MM.1S (cell line): ENCODE data around the gene DNAH10.

Source experiments
- DNase-seq: peaks from one replicate; pipeline ENCODE4 v3.0.0-alpha.2; 2015
- H2AFZ ChIP-seq: fragments of 300-600 bp; sonication (generic); 2 replicates; pipeline ENCODE4 v1.6.0; 2016; ENCODE audit warnings: antibody characterized with exemption, low read length
- H3F3A ChIP-seq: fragments of 300-600 bp; sonication (generic); 2 replicates; pipeline ENCODE4 v1.6.1; 2016; ENCODE audit warnings: mild to moderate bottlenecking, antibody characterized with exemption, low read length, moderate library complexity, mixed read lengths; ENCODE audit not compliant: insufficient read depth
- H3K27ac ChIP-seq: fragments of 300-600 bp; sonication (generic); 2 replicates; pipeline ENCODE4 v1.5.1; 2016; ENCODE audit warnings: mild to moderate bottlenecking, low read length
- H3K27me3 ChIP-seq: fragments of 300-600 bp; sonication (generic); replicated peaks from 2 replicates; pipeline ENCODE4 v1.6.0; 2016; ENCODE audit warnings: low read length; ENCODE audit not compliant: insufficient read depth
- H3K36me3 ChIP-seq: fragments of 300-600 bp; sonication (generic); replicated peaks from 2 replicates; pipeline ENCODE4 v1.6.1; 2016; ENCODE audit warnings: mild to moderate bottlenecking, low read length, mixed read lengths; ENCODE audit not compliant: insufficient read depth
- H3K4me1 ChIP-seq: fragments of 300-600 bp; sonication (generic); 2 replicates; pipeline ENCODE4 v1.6.1; 2016; ENCODE audit warnings: low read length, mixed read lengths
- H3K4me2 ChIP-seq: fragments of 300-600 bp; sonication (generic); 2 replicates; pipeline ENCODE4 v1.6.0; 2016; ENCODE audit warnings: low read depth, low read length
- H3K4me3 ChIP-seq: fragments of 300-600 bp; sonication (generic); 2 replicates; pipeline ENCODE4 v1.5.1; 2016; ENCODE audit warnings: low read length, mixed read lengths
- H3K79me2 ChIP-seq: fragments of 300-600 bp; sonication (generic); 2 replicates; pipeline ENCODE4 v1.6.1; 2016; ENCODE audit warnings: mixed run types, low read length, mixed read lengths
- H3K9ac ChIP-seq: fragments of 300-600 bp; sonication (generic); 2 replicates; pipeline ENCODE4 v1.6.1; 2016; ENCODE audit warnings: low read length, mixed read lengths
- H3K9me2 ChIP-seq: fragments of 300-600 bp; sonication (generic); replicated peaks from 2 replicates; pipeline ENCODE4 v1.6.1; 2016; ENCODE audit warnings: mild to moderate bottlenecking, low read length, mixed read lengths; ENCODE audit not compliant: insufficient read depth
- H3K9me3 ChIP-seq: fragments of 300-600 bp; sonication (generic); replicated peaks from 2 replicates; pipeline ENCODE4 v1.6.1; 2016; ENCODE audit warnings: mild to moderate bottlenecking, low read length, mixed read lengths; ENCODE audit not compliant: insufficient read depth
- H4K20me1 ChIP-seq: fragments of 300-600 bp; sonication (generic); 2 replicates; pipeline ENCODE4 v1.6.1; 2016; ENCODE audit warnings: mild to moderate bottlenecking, low read length, moderate library complexity, mixed read lengths; ENCODE audit not compliant: insufficient read depth
- CTCF ChIP-seq: fragments of 300-600 bp; sonication (generic); IDR thresholded peaks from 2 replicates; pipeline ENCODE4 v1.5.1; 2016; ENCODE audit warnings: antibody characterized with exemption, low read length, mixed read lengths
- EZH2 ChIP-seq: fragments of 300-600 bp; sonication (generic); optimal IDR thresholded peaks from 2 replicates; pipeline ENCODE3; 2017; ENCODE audit warnings: low read depth, mild to moderate bottlenecking, antibody characterized with exemption, low read length, mixed read lengths
- EZH2phosphoT487 ChIP-seq: fragments of 300-600 bp; sonication (generic); IDR thresholded peaks from 2 replicates; pipeline ENCODE4 v1.6.1; 2018; ENCODE audit warnings: antibody characterized with exemption, low read length

DNAH10 gene

GRCh38 chr12:123892853-123893252, 130.8 kb downstream of the DNAH10 start:
- no peak for DNase-seq
- no peaks in the 10 kb centered on the region for H3K9me3 ChIP-seq
- H3F3A ChIP-seq = no peaks in the 10 kb centered on the region
- H3K4me3 ChIP-seq = no peak overlapping the region
- H3K9ac ChIP-seq = no peak overlapping the region
- no peaks in the 10 kb centered on the region for H3K4me1 ChIP-seq
- H3K36me3 ChIP-seq = no peaks in the 10 kb centered on the region
- H3K27me3 ChIP-seq = 0 out of 2 replicates have a peak, but pooled peaks cover 3% of the 10 kb centered on the region
- no peak overlapping the region for H3K4me2 ChIP-seq
- no peak for TF ChIP-seq CTCF
- TF ChIP-seq EZH2phosphoT487 = no peak
- no peak for TF ChIP-seq EZH2
- no peaks in the 10 kb centered on the region for H3K9me2 ChIP-seq
- no peaks in the 10 kb centered on the region for H3K79me2 ChIP-seq
- no peak overlapping the region for H3K27ac ChIP-seq
- no peaks in the 10 kb centered on the region for H4K20me1 ChIP-seq
- H2AFZ ChIP-seq = no peak overlapping the region

- no peaks in the 10 kb centered on the region for H3K79me2 ChIP-seq
- no peaks in the 10 kb centered on the region for H3K36me3 ChIP-seq
- H3K27me3 ChIP-seq = 0 out of 2 replicates have a peak, but pooled peaks cover 3% of the 10 kb centered on the region
- no peak overlapping the region for H3K4me3 ChIP-seq
- no peaks in the 10 kb centered on the region for H3F3A ChIP-seq
- DNase-seq = no peak
- no peaks in the 10 kb centered on the region for H4K20me1 ChIP-seq
- no peak overlapping the region for H3K4me2 ChIP-seq
- no peaks in the 10 kb centered on the region for H3K4me1 ChIP-seq
- no peak overlapping the region for H2AFZ ChIP-seq
- no peaks in the 10 kb centered on the region for H3K9me3 ChIP-seq
- TF ChIP-seq EZH2 (no peak), CTCF (no peak), EZH2phosphoT487 (no peak)
- H3K9ac ChIP-seq = no peak overlapping the region
- H3K27ac ChIP-seq = no peak overlapping the region
- no peaks in the 10 kb centered on the region for H3K9me2 ChIP-seq
Measured at GRCh38 chr12:123893276-123893675, 131.2 kb downstream of the DNAH10 start.

GRCh38 chr12:123894823-123895345, 132.8 kb downstream of the DNAH10 start:
- Histone ChIP-seq H3K27me3 (0 out of 2 replicates have a peak, but pooled peaks cover 3% of the 10 kb centered on the region), H3K4me3 (no peak overlapping the region), H3K36me3 (no peaks in the 10 kb centered on the region), H3F3A (no peaks in the 10 kb centered on the region), H3K9ac (no peak overlapping the region), H3K9me3 (no peaks in the 10 kb centered on the region), H3K4me1 (no peaks in the 10 kb centered on the region), H3K9me2 (no peaks in the 10 kb centered on the region), H3K79me2 (no peaks in the 10 kb centered on the region), H4K20me1 (no peaks in the 10 kb centered on the region), H3K4me2 (no peak overlapping the region), H2AFZ (no peak overlapping the region), H3K27ac (no peak overlapping the region)
- no peak for TF ChIP-seq EZH2phosphoT487
- DNase-seq = no peak

- no peak overlapping the region for H3K4me3 ChIP-seq
- no peaks in the 10 kb centered on the region for H3K36me3 ChIP-seq
- H3K27ac ChIP-seq = no peak overlapping the region
- no peaks in the 10 kb centered on the region for H3K79me2 ChIP-seq
- no peaks in the 10 kb centered on the region for H4K20me1 ChIP-seq
- H3K4me1 ChIP-seq = no peaks in the 10 kb centered on the region
- DNase-seq = no peak
- H3K9me3 ChIP-seq = no peaks in the 10 kb centered on the region
- TF ChIP-seq CTCF (no peak), EZH2phosphoT487 (no peak), EZH2 (no peak)
- no peak overlapping the region for H3K9ac ChIP-seq
- 0 out of 2 replicates have a peak, but pooled peaks cover 3% of the 10 kb centered on the region for H3K27me3 ChIP-seq
- no peak overlapping the region for H2AFZ ChIP-seq
- no peaks in the 10 kb centered on the region for H3F3A ChIP-seq
- H3K4me2 ChIP-seq = no peak overlapping the region
- no peaks in the 10 kb centered on the region for H3K9me2 ChIP-seq
Measured at GRCh38 chr12:123895451-123895850, 133.3 kb downstream of the DNAH10 start.
